ENCODE data around the gene SMYD1.
A peak's percentile ranks its signal among the peaks of the same experiment; 100 is the strongest.

The SMYD1 gene

DNA sequence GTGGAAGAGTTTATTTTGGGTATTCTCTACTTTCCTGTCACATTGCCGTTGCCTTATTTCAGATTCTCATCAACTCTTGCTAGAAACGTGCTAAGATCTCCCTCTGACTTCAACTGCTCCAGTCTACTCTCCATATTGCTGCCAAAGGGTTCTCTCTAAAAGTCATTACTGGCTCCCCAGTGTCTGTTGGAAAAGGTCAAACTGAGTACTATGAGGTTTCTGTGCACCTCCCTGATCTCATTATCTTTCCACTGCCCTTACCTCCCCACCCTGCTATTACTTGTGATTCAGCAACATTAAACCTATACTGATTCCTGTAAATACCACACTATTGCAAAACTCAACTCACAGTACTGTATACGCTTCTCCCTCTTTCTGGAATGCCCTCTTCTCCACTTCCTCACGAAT is 10.2 kb upstream of the SMYD1 start:
- TF ChIP-seq, protein P1, sequence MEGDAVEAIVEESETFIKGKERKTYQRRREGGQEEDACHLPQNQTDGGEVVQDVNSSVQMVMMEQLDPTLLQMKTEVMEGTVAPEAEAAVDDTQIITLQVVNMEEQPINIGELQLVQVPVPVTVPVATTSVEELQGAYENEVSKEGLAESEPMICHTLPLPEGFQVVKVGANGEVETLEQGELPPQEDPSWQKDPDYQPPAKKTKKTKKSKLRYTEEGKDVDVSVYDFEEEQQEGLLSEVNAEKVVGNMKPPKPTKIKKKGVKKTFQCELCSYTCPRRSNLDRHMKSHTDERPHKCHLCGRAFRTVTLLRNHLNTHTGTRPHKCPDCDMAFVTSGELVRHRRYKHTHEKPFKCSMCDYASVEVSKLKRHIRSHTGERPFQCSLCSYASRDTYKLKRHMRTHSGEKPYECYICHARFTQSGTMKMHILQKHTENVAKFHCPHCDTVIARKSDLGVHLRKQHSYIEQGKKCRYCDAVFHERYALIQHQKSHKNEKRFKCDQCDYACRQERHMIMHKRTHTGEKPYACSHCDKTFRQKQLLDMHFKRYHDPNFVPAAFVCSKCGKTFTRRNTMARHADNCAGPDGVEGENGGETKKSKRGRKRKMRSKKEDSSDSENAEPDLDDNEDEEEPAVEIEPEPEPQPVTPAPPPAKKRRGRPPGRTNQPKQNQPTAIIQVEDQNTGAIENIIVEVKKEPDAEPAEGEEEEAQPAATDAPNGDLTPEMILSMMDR (conservative IDR thresholded peaks at IDR 0.05), result no peak
- no peak for TF ChIP-seq ZFX (IDR thresholded peaks at IDR 0.05)
- H3K27ac ChIP-seq, result no peak overlapping the region

DNA sequence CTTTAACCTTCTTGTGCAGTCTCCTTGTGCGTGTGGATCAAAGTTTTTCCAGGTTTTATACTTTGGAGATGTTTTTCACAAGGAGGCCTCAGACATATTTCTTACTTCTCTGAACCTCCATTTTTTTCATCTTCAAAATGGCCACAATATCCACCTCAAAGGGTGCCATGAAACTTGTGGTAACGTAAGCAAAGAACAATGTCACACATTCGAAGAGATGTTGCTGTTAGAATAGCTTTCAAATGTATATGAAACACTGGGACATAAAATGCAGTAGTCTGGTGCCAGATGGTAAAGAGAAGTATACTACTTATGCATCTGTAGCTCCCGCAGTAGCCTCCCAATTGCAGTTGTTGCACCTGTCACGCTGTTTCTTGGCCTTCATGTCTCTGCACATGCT is 9.4 kb upstream of the SMYD1 start:
- TF ChIP-seq, protein P1 (conservative IDR thresholded peaks at IDR 0.05), result no peak
- TF ChIP-seq ZFX (IDR thresholded peaks at IDR 0.05), result no peak
- H3K27ac ChIP-seq, result no peak overlapping the region

DNA sequence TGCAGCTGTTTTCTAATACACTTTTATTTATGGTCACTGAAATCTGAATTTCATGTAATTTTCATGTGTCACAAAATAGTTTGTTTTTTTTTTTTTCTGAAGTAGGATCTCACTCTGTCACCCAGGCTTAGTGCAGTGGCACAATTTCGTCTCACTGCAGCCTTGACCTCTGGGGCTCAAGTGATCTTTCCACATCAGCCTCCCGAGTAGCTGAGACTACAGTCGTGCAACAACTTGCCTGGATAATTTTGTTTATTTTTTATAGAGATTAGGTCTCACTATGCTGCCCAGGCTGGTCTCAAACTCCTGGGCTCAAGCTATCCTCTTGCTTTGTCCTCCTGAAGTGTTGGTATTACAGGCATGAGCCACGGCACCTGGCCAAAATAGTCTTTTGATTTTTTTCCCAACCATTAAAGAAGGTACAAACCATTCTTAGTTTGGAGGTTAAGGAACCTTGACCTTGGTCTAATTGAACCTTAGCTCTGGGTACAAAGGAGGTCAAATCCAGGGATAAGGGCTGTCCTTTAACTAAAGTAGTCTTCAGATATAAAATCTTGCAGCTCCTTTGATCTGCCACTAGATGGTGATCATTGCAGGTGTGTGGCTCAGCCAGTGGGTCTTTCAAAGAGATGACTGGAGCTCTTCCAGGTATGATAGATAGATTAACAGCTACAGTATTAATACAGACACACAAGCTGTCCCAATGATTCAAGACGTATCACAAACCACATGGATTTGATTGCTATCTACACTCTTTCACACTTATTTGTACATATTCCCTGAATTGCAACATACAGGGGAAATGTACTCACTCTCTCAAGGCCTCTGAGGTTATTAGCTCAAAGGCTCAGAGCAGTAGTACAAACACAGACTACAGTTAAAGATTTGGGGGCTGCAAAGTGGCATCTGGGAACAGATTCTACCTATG is 7.4 kb upstream of the SMYD1 start:
- TF ChIP-seq ZFX (IDR thresholded peaks at IDR 0.05), result no peak
- TF ChIP-seq, protein P1 (conservative IDR thresholded peaks at IDR 0.05), result peak; percentile 85
- H3K27ac ChIP-seq, result no peak overlapping the region

DNA sequence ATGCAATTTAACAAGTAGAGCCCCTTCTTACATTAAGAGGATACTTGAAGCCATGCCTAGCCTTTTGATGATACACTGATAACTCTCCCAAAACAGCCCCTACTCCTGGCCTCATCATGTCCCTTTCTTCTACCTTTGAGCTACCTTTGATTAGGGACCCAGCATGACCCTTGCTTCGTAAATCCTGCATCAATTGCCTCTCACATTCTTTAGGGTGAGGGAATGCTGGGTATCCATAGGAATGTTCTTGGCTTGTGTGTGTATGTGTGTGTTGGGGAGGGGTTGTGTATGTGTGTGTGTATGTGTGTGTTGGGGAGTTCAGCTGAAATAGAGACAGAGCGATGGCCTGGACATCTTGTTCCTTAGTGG is 6.7 kb upstream of the SMYD1 start:
- no peak overlapping the region for H3K27ac ChIP-seq
- TF ChIP-seq, protein P1 (conservative IDR thresholded peaks at IDR 0.05), result no peak
- no peak for TF ChIP-seq ZFX (IDR thresholded peaks at IDR 0.05)

DNA sequence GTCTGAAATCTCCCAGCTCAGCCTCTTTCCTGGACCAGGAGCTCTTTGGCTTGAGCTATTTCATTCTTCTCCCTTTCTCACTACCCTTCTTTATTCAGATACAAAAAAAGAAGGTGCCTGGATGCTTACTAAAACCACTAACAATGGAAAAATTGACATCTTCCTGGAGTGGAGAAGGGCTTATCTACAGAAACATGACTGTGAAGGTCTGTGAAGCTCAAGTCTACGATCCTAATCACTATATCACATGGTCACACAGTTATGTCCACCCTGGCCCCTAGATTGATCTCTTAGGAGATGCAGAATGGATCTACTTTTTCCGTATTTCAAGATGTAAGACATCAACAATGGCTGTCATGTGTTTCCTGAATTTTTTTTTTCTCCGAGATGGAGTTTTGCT is 6.3 kb upstream of the SMYD1 start:
- TF ChIP-seq, protein P1 (conservative IDR thresholded peaks at IDR 0.05), result no peak
- TF ChIP-seq ZFX (IDR thresholded peaks at IDR 0.05), result no peak
- H3K27ac ChIP-seq, result no peak overlapping the region

DNA sequence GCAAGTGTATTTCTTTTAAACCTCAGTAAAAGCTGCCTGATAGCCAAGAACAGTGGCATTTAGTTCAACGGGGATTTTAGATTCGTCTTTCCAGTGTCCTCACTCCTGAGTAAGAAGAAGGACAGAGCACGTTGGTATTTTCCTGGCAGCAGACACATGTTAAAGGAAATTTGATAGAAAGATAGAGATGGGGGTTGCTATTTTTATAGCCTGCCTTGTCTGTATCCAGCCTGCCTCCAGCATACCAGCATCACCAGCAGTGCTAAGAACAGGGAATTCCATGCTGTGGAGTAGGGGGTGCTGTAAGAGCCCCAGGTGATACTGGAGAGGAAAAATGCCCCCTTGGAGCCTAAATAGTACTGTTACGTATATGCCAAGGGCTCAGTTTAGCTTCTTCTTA is 1.1 kb upstream of the SMYD1 start:
- H3K27ac ChIP-seq, result no peak overlapping the region
- TF ChIP-seq ZFX (IDR thresholded peaks at IDR 0.05), result no peak
- TF ChIP-seq, protein P1 (conservative IDR thresholded peaks at IDR 0.05), result no peak

DNA sequence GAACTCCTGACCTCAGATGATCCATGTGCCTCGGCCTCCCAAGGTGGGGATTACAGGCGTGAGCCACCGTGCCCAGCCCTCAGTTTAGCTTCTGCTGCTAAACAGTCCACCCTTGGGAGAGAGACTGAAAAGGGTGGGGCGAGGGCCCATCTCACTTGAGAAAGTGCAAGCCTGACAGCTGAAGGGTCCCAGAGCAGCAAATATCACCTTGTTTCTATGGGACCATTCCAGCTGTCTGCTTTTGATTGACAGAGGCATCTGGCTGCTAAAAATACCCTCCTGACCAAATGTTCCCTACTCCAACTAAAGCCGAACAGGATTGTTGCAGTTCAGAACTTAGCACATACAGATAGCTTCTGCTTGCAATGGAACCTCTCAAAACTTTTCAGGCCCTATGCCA is 436 bp upstream of the SMYD1 start:
- no peak overlapping the region for H3K27ac ChIP-seq
- TF ChIP-seq ZFX (IDR thresholded peaks at IDR 0.05), result no peak
- TF ChIP-seq, protein P1 (conservative IDR thresholded peaks at IDR 0.05), result no peak
